ENCODE results near the gene NUBPL.

DNA sequence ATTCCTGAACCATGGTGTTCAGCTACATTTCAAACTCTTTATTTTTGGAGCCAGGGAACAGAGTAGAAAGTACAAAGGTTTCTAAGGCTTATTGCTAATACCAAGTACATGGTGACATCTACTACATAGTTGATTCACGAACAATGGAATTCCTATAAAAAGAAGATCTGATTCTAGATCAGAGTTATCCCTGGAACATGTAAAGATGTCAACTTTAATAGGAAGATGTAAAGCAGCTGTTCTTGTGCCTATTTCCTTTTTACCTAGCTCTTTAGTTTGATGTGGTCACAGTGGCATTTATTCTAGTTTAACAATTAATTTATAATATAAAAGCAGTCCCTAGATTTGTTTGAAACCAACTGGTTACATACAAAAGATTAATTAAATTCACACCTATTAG is 99.5 kb downstream of the NUBPL start:
- TF ChIP-seq, protein P1, sequence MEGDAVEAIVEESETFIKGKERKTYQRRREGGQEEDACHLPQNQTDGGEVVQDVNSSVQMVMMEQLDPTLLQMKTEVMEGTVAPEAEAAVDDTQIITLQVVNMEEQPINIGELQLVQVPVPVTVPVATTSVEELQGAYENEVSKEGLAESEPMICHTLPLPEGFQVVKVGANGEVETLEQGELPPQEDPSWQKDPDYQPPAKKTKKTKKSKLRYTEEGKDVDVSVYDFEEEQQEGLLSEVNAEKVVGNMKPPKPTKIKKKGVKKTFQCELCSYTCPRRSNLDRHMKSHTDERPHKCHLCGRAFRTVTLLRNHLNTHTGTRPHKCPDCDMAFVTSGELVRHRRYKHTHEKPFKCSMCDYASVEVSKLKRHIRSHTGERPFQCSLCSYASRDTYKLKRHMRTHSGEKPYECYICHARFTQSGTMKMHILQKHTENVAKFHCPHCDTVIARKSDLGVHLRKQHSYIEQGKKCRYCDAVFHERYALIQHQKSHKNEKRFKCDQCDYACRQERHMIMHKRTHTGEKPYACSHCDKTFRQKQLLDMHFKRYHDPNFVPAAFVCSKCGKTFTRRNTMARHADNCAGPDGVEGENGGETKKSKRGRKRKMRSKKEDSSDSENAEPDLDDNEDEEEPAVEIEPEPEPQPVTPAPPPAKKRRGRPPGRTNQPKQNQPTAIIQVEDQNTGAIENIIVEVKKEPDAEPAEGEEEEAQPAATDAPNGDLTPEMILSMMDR (IDR thresholded peaks at IDR 0.05; ENCODE audit: low read depth, low read length, poor library complexity, severe bottlenecking): no peak
- TF ChIP-seq EZH2phosphoT487 (IDR thresholded peaks at IDR 0.05; ENCODE audit: borderline replicate concordance, low read length): no peak

Data from DOHH2 (cell line).